GM12875 (cell line): ENCODE results near the gene AP1G1.
A peak's percentile ranks its signal among the peaks of the same experiment; 100 is the strongest.
"Not testable (repeated sequence)": the region's sequence is repeated elsewhere in the genome, so short reads cannot be mapped to it uniquely, and the experiment has no call there.

ENCODE experiments used
- H3K4me3 ChIP-seq: one replicate; pipeline ENCODE4 v1.5.1; 2011; ENCODE audit warnings: low read depth, low read length, control low read depth
- TF ChIP-seq, protein P1 (sequence below): IDR thresholded peaks from 2 replicates; pipeline ENCODE4 v1.5.1; 2011; ENCODE audit warnings: low read depth, mild to moderate bottlenecking, control low read depth, inconsistent platforms, low read length, moderate library complexity, borderline replicate concordance; ENCODE audit not compliant: insufficient read depth

AP1G1 gene

DNA sequence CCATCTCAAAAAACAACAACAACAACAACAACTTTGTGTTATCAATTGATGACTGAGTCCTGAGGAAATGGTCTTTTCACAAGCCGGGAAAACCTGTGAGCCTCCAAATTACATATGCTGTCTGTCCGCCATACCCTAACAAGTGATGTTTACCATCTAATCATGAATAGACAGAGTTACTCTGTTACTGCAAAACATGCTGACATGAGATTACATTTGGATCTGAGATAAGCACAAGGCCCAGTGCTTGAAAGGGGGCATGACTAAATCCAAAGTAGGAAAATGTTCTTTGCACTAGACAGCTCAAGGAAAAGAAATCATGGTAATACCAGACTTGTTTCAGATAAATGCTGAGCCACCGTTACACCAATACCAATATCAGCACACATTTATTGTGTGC, 28.5 kb upstream of the AP1G1 start:
- H3K4me3 ChIP-seq, result no peak overlapping the region

DNA sequence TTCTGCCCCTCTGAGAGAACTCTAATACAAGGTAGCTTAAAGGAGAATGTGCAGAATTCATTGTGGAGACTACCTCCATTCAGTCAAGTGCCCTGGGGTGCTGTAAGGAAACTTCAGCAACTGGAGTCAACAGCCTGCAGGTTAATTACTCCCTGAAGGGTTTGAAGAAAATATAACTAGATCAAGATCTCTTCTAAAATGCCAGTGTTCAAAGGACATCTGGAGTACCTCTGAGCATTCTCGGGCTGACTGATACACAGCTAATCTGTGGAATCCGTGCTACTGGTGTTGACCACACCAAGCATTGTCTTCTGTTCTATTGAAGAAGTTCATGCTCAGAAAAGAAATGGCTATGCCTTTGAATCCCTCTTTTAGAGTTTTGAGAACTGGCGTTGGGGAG, 25.7 kb upstream of the AP1G1 start:
- no peak overlapping the region for H3K4me3 ChIP-seq
- TF ChIP-seq, protein P1, sequence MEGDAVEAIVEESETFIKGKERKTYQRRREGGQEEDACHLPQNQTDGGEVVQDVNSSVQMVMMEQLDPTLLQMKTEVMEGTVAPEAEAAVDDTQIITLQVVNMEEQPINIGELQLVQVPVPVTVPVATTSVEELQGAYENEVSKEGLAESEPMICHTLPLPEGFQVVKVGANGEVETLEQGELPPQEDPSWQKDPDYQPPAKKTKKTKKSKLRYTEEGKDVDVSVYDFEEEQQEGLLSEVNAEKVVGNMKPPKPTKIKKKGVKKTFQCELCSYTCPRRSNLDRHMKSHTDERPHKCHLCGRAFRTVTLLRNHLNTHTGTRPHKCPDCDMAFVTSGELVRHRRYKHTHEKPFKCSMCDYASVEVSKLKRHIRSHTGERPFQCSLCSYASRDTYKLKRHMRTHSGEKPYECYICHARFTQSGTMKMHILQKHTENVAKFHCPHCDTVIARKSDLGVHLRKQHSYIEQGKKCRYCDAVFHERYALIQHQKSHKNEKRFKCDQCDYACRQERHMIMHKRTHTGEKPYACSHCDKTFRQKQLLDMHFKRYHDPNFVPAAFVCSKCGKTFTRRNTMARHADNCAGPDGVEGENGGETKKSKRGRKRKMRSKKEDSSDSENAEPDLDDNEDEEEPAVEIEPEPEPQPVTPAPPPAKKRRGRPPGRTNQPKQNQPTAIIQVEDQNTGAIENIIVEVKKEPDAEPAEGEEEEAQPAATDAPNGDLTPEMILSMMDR, result no peak

More for the DNA sequence above, 28.5 kb upstream of the AP1G1 start:
- TF ChIP-seq, protein P1, result no peak

DNA sequence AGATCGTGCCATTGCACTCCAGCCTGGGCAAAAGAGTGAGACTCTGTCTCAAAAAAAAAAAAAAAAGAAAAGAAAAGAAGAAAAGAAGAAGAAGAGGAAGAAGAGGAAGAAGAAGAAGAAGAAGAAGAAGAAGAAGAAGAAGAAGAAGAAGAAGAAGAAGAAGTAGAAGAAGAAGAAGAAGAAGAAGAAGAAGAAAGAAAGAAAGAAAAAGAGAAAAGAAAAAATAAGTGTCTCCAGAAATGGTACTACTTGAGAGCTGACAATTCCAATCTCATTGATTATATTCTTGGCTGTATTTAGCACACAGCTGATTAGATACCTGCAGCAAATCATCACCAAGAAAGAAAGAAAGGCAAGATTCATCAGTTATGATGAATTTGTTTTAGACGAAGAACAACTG, 23.5 kb upstream of the AP1G1 start:
- H3K4me3 ChIP-seq, result not testable (repeated sequence)

DNA sequence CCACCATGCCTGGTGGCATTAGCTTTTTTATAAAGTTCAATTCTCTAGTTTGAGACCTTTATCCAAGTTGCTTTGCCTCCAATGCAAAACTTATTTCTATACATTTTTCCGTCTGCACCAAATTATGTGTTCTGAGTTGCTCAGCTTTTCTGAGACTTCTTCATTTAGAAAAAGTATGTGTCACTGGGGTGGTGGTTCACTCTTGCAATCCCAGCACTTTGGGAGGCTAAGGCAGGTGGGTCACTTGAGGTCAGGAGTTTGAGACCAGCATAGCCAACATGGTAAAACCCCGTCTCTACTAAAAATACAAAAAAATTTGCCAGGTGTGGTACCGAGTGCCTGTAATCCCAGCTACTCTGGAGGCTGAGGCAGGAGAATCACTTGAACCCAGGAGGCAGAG, 23.1 kb upstream of the AP1G1 start:
- H3K4me3 ChIP-seq, result not testable (repeated sequence)

DNA sequence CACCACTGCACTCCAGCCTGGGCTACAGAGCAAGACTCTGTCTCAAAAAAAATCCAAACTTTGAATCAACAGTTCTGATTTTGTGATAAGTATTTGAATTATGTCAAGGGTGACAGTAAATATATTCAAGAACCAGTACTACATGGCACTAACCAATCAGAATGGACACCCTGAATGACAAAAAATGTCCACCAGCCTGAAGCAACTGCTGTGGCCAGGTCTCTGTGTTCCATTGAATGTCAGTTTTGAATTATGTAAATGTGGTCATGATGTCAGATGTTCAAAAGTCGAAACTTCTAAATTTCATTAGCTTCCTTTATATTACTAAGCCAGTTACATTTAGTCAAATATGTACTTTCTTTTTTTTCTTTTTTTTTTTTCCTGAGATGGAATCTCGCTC, 21.7 kb upstream of the AP1G1 start:
- TF ChIP-seq, protein P1, result no peak
- no peak overlapping the region for H3K4me3 ChIP-seq

DNA sequence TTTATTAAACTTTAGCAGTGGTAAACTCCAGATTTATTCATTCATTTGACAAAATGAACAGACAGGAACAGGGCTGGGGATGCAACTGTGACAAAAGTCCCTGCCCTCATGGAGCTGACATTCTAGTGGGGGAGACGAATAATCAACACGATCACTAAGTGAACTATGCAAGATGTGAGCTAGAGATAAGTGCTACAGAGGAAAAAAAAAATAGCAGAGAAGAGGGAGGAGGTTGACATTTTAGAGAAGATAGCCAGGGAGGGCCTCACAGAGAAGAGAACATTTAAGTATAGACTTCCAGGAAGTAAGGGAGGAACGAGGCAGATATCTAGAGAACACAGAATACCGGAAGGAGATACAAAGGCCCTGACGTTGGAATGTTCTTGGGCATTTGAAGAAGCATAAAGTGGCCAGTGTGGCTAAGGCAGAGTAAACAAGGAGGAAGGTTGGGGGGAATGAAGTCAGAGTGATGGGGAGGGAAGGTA, 17.9 kb upstream of the AP1G1 start:
- H3K4me3 ChIP-seq, result no peak overlapping the region
- TF ChIP-seq, protein P1, result no peak

DNA sequence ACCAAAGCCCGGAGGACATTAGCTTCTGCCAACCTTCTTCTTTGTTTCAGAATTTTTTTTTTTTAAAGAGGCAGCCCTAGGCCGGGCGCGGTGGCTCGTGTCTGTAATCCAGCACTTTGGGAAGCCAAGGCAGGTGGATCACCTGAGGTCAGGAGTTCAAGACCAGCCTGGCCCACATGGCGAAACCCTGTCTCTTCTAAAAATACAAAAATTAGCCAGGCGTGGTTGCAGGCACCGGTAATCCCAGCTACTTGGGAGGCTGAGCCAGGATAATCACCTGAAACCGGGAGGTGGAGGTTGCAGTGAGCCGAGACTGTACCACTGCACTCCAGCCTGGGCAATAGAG, 8.5 kb upstream of the AP1G1 start:
- peak overlapping the region; percentile 22 for H3K4me3 ChIP-seq

DNA sequence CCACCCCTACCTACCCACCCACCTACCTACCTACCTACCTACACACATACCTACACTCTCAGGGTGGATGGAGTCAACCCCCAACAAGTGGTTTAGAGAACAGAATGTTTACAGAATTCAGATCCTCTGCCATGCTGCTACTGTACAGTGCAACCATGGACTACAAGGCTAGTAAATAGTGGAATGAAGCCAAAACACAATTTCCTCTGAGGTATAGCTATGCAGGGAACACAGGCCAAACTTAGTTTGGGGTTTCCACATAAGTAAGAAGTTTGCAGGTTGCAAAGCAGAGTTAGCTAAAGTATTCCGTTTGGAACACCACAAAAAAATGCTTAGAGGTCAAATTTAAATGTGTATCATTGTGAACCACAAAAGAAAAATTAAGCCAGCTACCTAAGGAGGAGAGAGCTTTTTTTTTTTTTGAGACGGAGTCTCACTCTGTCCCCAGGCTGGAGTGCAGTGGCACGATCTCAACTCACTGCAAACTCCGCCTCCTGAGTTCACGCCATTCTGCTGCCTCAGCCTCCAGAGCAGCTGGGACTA, 2.7 kb upstream of the AP1G1 start:
- H3K4me3 ChIP-seq, result no peak overlapping the region
- TF ChIP-seq, protein P1, result no peak

DNA sequence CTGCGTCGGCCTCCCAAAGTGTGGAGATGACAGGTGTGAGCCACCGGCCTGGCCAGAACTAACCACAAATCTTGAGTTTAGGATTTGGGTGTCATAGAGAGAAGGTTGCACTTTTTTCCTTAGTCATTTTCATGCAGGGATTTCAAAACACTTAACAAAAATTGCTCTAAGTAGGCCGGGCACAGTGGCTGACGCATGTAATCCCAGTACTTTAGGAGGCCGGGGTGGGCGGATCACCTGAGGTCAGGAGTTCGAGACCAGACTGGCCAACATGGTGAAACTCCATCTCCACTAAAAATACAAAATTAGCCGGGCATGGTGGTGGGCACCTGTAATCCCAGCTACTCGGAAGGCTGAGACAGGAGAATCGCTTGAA, 1.5 kb upstream of the AP1G1 start:
- not testable (repeated sequence) for H3K4me3 ChIP-seq
